ENCODE measurements around the gene KERA.

The KERA gene

DNA sequence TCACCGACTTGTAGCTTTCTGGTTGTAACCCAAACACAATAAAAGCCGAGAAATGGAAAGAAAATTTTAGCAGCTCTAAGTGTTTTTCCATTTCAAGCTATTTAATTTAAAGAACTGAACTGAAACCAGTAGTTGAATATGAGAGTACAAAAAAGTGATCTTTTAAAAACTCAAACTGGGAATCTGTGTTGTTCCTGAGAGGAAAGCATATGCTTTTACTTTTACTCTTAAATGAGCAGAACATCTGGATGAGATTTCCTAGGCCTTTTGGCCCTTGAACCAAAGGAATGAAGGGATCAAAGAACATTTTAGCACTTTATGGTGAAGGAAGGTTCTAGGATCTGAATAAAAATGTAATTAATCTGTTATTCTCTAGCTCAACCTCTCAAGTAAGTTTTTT lies 1.3 kb downstream of the KERA start:
- H3K4me3 Mint-ChIP-seq, result no peak overlapping the region
- no peaks in the 10 kb centered on the region for H3K4me1 Mint-ChIP-seq (ENCODE audit: low read depth)
- no peaks in the 10 kb centered on the region for H3K9me3 Mint-ChIP-seq
- H3K27me3 Mint-ChIP-seq (ENCODE audit: low read depth), result no peaks in the 10 kb centered on the region
- no peak overlapping the region for H3K27ac Mint-ChIP-seq
- H3K36me3 Mint-ChIP-seq (ENCODE audit: low read depth), result no peaks in the 10 kb centered on the region

DNA sequence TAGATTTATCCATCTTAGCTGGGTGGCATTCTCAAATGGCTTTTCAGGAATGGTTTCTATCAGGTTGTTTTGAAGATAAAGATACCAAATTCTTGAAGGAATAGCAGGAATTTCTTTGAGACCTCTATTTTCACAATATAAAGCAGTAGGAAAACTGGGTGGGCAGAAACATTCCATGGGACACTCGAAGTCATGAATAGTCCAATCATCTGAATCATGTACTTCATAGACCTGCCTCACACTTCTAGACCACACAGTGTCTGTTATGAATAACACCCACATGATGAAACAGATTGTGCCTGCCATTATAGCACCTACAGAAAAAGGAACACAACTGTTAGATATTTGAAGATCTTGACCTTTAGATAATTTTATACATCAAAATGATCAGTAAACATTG lies 1.8 kb downstream of the KERA start:
- Mint-ChIP-seq H3K27ac (no peak overlapping the region), H3K4me1 (ENCODE audit: low read depth) (no peaks in the 10 kb centered on the region)

DNA sequence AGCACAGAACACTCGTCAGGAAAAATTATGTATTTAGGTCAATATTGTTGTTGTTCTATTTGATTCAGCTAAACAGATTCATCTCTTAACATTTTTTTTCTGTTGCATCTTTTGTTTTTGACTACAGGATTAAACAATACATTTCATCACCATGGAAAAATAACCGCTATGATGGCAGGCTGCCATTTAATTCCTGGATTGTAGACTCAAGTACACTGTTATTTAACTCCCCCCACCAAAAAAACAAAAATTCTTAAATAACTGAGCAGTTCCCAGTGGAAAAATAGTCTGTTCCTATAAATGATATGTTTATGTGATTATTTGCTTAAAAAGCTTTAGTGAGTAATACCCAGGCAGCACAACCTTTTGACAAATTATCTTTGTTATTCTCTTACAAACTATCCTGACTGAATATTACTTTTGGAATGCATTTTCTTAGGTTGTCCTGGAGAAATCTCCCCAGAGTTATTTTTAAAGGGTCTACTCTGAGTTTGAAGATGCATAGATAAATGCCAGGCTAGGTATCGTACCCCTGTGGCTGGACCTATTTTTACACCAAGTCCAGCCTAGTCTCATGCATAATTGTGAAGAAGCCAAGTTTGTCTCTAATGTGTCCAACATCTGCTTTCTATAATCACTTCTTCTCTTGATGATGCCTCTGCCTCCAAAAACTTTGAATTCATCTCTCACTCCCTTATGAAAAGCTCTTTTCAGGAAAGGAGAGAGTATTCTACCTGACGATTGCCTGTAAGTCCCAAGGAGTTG lies 3.7 kb downstream of the KERA start:
- H3K27ac Mint-ChIP-seq, result no peak overlapping the region
- H3K27me3 Mint-ChIP-seq (ENCODE audit: low read depth), result no peaks in the 10 kb centered on the region
- no peak overlapping the region for H3K4me3 Mint-ChIP-seq
- no peaks in the 10 kb centered on the region for H3K36me3 Mint-ChIP-seq (ENCODE audit: low read depth)
- no peaks in the 10 kb centered on the region for H3K4me1 Mint-ChIP-seq (ENCODE audit: low read depth)
- no peaks in the 10 kb centered on the region for H3K9me3 Mint-ChIP-seq

More for the DNA sequence above, 1.8 kb downstream of the KERA start:
- no peak overlapping the region for H3K4me3 Mint-ChIP-seq
- no peaks in the 10 kb centered on the region for H3K9me3 Mint-ChIP-seq
- H3K36me3 Mint-ChIP-seq (ENCODE audit: low read depth), result no peaks in the 10 kb centered on the region
- H3K27me3 Mint-ChIP-seq (ENCODE audit: low read depth), result no peaks in the 10 kb centered on the region

DNA sequence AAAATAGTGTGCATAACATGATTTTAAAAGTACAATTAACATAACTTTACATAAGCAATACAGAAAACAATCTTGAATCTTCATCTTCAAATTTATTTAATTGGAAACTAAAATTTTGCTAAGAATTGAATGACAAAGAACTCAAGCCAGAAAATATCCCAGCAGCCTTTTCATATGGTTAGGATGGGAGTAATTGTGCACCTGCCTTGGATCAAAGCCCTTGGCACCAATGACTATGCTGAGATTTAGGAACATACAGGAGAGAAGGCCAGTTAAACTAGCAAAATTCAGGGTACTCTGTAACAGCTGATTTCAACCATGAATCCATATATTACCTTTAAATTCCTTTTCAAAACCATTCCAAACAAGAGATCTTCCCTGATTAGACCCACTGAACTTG lies 5.8 kb downstream of the KERA start:
- Mint-ChIP-seq H3K27me3 (ENCODE audit: low read depth) (no peaks in the 10 kb centered on the region), H3K4me3 (no peak overlapping the region), H3K9me3 (no peaks in the 10 kb centered on the region), H3K27ac (no peak overlapping the region), H3K4me1 (ENCODE audit: low read depth) (no peaks in the 10 kb centered on the region), H3K36me3 (ENCODE audit: low read depth) (no peaks in the 10 kb centered on the region)

DNA sequence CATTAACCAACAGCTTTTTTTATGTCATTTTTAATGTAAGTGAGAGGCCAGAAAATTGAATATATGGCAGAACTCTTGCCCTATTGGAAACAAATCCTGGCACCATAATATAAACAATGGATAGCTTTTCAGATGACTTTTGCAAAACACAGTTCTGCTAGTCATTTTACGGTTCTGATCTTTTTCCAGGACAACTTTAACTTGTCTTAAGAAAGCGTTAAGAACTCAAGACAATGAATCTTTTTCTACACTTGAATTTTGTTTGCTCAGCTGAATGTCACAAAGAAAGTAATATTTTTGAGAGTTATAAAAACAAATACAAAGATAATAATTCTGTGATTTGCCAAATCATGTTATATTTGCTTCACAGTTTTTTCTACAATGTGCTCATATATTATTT lies 13.2 kb downstream of the KERA start:
- H3K4me1 Mint-ChIP-seq (ENCODE audit: low read depth), result no peaks in the 10 kb centered on the region
- no peak overlapping the region for H3K27ac Mint-ChIP-seq

DNA sequence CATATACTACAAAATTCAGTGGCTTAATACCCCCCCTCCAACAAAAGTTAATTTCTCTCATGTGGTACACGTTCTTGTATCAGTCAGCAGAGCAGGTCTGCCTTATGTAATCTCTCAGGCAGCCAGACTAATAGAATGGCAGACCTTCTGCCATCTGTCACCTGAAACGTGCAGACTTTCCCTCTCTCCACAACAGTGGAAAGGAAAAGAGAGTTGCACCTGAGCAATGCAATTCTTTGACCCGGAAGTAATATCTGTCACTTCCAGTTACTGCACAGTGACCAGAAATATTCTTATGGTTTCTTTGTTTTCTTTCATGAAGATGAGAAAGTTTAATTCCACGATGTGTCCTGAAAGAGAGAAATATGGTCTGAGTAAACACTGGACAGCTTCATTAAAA lies 14.4 kb downstream of the KERA start:
- no peak overlapping the region for H3K4me3 Mint-ChIP-seq
- no peaks in the 10 kb centered on the region for H3K36me3 Mint-ChIP-seq (ENCODE audit: low read depth)
- no peak overlapping the region for H3K27ac Mint-ChIP-seq
- H3K4me1 Mint-ChIP-seq (ENCODE audit: low read depth), result no peaks in the 10 kb centered on the region
- H3K9me3 Mint-ChIP-seq, result no peaks in the 10 kb centered on the region
- H3K27me3 Mint-ChIP-seq (ENCODE audit: low read depth), result no peaks in the 10 kb centered on the region

More for the DNA sequence above, 13.2 kb downstream of the KERA start:
- H3K36me3 Mint-ChIP-seq (ENCODE audit: low read depth), result no peaks in the 10 kb centered on the region
- H3K27me3 Mint-ChIP-seq (ENCODE audit: low read depth), result no peaks in the 10 kb centered on the region
- H3K9me3 Mint-ChIP-seq, result no peaks in the 10 kb centered on the region
- no peak overlapping the region for H3K4me3 Mint-ChIP-seq

DNA sequence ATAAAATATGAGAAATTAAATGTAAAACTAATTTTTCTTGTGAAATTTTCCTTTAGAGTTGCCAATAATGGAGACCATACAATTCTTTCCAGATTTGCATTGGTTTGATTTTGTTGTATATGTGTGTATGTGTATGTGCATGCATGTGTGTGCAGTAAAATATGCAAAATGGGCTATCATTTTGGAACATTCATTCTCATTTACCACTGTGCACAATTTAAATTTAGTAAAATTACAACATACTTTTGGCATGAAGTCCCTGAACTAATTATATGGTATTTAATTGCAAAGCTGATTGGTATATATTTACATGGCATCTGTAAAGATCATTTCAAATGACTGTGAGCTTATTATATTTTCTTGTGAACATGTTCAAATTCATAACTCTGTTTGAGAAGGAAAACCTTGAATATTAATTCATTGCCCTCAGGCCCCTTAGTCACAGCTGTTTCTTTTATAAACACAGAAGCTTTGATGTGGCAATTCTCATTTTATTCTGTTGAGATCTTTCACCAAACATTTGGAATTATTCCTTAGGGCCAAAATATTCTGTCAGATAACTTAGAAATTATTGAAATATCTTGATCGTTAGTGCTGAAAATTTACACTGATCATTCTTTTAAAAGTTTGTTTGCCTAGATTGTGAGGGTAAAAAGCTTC lies 17.6 kb downstream of the KERA start:
- Mint-ChIP-seq H3K27me3 (ENCODE audit: low read depth) (no peaks in the 10 kb centered on the region), H3K9me3 (no peaks in the 10 kb centered on the region), H3K4me3 (no peak overlapping the region), H3K4me1 (ENCODE audit: low read depth) (no peaks in the 10 kb centered on the region), H3K27ac (no peak overlapping the region), H3K36me3 (ENCODE audit: low read depth) (no peaks in the 10 kb centered on the region)

DNA sequence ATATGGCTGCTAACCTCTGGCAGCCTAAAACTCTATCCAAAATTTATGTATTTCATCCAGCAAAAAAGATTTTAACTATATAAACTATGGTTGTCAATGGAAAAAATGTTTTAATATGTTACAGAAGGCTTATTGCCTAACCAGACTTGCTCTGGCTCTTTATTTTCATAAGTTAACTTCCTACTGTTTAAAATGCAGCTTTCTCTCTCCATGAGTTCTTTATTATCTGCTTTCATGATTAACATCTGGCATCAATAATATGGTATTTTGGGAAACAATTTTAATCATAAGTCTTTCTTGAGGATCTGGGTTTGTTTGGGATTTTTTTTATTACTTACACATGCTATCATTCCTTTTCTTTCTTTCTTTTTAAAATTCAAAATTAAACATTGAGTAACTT lies 20.5 kb downstream of the KERA start:
- peaks cover 6% of the 10 kb centered on the region for H3K27me3 Mint-ChIP-seq (ENCODE audit: low read depth)
- H3K4me1 Mint-ChIP-seq (ENCODE audit: low read depth), result no peaks in the 10 kb centered on the region
- no peak overlapping the region for H3K27ac Mint-ChIP-seq
- H3K9me3 Mint-ChIP-seq, result no peaks in the 10 kb centered on the region
- H3K36me3 Mint-ChIP-seq (ENCODE audit: low read depth), result no peaks in the 10 kb centered on the region
- no peak overlapping the region for H3K4me3 Mint-ChIP-seq

DNA sequence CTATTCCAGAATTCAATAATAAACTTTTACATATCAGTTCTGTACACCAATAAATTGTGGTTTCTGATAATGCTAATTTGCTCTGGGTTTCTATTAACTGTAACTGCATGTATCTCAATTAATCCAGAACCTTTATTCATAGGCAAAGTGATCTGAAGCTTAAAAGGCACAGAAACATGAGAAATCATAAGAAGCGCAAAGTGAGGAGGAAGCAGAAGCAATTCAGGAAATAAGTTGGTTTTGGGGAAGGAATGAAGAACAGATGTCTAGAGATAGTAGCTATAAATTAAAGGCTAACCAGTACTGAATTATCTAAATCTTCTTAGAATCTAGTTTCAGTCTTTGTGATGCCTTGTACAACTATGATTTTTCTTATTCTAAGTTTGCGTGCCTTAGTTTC lies 24.6 kb downstream of the KERA start:
- no peak overlapping the region for H3K27ac Mint-ChIP-seq
- H3K9me3 Mint-ChIP-seq, result no peaks in the 10 kb centered on the region
- H3K27me3 Mint-ChIP-seq (ENCODE audit: low read depth), result peaks cover 6% of the 10 kb centered on the region
- H3K36me3 Mint-ChIP-seq (ENCODE audit: low read depth), result no peaks in the 10 kb centered on the region
- no peak overlapping the region for H3K4me3 Mint-ChIP-seq
- no peaks in the 10 kb centered on the region for H3K4me1 Mint-ChIP-seq (ENCODE audit: low read depth)

DNA sequence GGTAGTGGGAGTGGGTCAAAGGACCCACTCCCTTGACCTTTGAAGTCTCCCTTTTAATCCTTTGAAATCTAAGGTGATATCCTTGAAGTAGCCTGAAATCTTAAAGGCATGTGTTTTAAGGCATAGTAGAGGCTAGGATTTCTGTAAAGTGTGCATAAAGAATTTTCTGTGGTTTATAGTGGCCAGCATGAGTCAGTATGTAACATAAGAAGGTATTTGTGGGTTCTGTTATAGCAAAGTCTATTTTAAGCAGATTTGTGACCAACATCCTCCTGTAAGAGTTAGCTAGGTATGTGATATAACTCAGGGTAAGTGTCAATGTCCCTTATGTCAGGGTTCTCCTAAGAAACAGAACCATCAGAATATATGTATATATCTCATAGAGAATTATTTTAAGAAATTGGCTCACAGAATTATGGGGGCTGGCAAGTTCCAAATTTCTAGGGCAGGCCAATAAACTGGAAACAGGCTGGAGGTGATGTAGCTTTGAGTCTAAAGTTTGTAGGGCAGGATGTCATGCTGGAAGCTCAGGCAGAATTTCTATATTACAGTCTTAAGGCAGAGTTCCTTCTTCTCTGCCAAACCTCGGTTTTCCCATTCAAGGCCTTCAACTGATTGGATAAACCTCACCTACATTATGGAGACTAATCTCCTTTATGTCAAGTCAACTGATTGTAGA lies 34.4 kb downstream of the KERA start:
- H3K4me3 Mint-ChIP-seq, result no peak overlapping the region
- no peaks in the 10 kb centered on the region for H3K4me1 Mint-ChIP-seq (ENCODE audit: low read depth)
- H3K27ac Mint-ChIP-seq, result no peak overlapping the region
- no peaks in the 10 kb centered on the region for H3K36me3 Mint-ChIP-seq (ENCODE audit: low read depth)
- H3K27me3 Mint-ChIP-seq (ENCODE audit: low read depth), result peaks cover 3% of the 10 kb centered on the region
- no peaks in the 10 kb centered on the region for H3K9me3 Mint-ChIP-seq

DNA sequence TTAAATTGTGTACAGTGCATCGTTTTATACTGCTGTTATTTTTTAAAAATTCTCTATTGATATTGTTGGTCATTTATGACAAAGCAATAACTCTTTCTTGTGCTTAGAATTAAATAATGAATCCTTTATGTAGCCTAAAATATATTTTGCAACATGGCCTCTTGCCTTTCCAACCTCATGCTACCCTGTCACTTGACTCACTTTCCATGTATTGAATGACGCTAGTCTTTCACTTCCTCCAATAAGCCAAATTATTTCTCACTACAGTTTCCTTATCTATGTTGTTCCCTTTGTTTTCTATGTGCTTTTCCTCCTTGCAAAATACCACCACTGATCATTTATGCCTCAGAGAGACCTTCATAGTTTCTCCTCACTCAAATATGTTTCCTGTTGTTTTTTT lies 36.7 kb downstream of the KERA start:
- Mint-ChIP-seq H3K27me3 (ENCODE audit: low read depth) (peaks cover 8% of the 10 kb centered on the region), H3K36me3 (ENCODE audit: low read depth) (no peaks in the 10 kb centered on the region), H3K4me1 (ENCODE audit: low read depth) (no peaks in the 10 kb centered on the region), H3K27ac (no peak overlapping the region), H3K4me3 (no peak overlapping the region), H3K9me3 (no peaks in the 10 kb centered on the region)

DNA sequence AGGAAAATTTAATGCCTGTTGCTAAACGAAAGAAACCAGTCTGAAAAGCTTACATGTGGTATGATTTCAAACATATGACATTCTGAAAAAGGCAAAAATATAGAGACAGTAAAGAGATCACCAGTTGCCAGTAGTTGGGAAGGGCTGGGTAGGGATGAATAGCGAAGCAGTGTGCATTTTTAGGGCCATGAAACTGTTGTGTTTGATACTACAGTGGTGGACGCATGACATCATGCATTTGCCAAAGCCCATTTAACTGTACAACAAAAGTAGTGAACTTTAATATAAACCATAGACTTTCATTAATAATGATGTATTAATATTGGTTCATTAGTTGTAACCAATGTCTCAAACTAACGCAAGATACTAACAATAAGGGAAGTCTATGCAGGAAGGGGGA lies 38.4 kb downstream of the KERA start:
- Mint-ChIP-seq H3K36me3 (ENCODE audit: low read depth) (no peaks in the 10 kb centered on the region), H3K4me3 (no peak overlapping the region), H3K27me3 (ENCODE audit: low read depth) (peaks cover 8% of the 10 kb centered on the region), H3K27ac (no peak overlapping the region), H3K9me3 (no peaks in the 10 kb centered on the region), H3K4me1 (ENCODE audit: low read depth) (no peaks in the 10 kb centered on the region)

DNA sequence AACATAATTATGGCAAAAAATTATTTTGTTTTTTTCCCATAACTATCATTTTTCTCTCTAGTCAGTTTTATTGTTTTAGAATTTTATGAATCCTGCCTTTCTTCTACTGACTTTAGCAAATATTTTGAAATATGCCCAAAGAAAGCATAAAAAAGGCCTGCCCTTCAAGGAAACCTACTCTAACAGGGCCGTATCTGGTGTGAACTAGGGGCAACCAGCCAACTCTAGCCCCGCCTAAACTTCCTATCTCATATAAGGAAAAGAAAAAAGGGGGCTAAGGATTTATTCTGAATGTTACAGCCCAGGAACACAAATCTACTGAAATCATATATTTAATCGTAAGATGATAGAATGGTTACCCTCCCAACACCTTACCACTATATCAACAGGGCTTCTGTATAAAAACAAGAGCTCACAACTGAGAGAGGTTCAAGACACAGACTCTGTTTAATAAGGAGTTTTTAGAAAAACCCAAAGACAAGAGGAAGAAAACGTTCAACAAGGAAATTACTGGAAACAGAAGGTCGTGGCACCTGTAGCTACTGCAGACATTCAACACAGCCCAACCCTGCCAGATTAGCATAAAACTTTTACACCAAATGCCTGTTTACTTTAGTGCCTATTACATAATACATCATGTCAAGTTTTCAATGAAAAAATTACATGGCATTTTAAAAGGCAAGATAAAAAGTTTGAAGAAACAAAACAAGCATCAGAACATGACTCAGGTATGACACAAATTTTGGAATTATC lies 40.1 kb downstream of the KERA start:
- Mint-ChIP-seq H3K4me1 (ENCODE audit: low read depth) (no peaks in the 10 kb centered on the region), H3K4me3 (no peak overlapping the region), H3K27ac (no peak overlapping the region), H3K36me3 (ENCODE audit: low read depth) (no peaks in the 10 kb centered on the region), H3K9me3 (no peaks in the 10 kb centered on the region), H3K27me3 (ENCODE audit: low read depth) (peaks cover 12% of the 10 kb centered on the region)

DNA sequence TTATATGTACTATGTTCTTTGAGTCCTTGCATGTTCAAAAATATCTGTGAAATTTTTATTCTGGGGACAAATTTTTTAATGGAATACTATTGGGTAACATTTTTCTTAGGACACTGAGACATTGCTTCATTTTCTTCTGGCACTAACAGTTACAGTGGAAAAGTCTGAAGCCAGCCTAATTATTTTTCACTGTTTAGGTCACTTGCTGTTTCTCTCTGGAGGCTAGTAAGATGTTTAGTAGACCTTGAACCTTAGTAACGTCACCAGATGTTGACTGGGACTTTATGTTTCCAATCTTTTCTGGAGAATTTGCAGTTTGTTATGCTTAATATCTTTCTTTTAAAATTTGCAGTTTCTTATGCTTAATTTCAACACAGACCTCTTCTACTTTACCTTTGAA lies 40.8 kb downstream of the KERA start:
- no peaks in the 10 kb centered on the region for H3K36me3 Mint-ChIP-seq (ENCODE audit: low read depth)
- H3K4me3 Mint-ChIP-seq, result no peak overlapping the region
- H3K9me3 Mint-ChIP-seq, result no peaks in the 10 kb centered on the region
- peaks cover 12% of the 10 kb centered on the region for H3K27me3 Mint-ChIP-seq (ENCODE audit: low read depth)
- no peak overlapping the region for H3K27ac Mint-ChIP-seq
- H3K4me1 Mint-ChIP-seq (ENCODE audit: low read depth), result no peaks in the 10 kb centered on the region

Measured in T-helper 1 cell treated with Interleukin-12 subunit alpha and Interleukin-12 subunit beta and Interleukin-4 antibody, amounts not matched to agents 30 μg/mL and 1 μg/mL, for 36 hours (primary cell).